GM21717 (cell line): ENCODE results near the gene AGER.
"Not testable (repeated sequence)": the region's sequence is repeated elsewhere in the genome, so short reads cannot be mapped to it uniquely, and the experiment has no call there.

Experiments
- ATAC-seq: cut with Tn5 transposase; IDR thresholded peaks from one replicate; pipeline ENCODE4 v1.9.1; 2021; ENCODE audit warnings: mild to moderate bottlenecking, moderate library complexity; ENCODE audit not compliant: unreplicated experiment

The AGER gene

GRCh38 chr6:32184084-32184640 lies at the start of gene AGER:
AGER (minus strand) TSS chr6:32184253; CDS start chr6:32184222, 31 bp downstream.
- ATAC-seq = no peak

DNA sequence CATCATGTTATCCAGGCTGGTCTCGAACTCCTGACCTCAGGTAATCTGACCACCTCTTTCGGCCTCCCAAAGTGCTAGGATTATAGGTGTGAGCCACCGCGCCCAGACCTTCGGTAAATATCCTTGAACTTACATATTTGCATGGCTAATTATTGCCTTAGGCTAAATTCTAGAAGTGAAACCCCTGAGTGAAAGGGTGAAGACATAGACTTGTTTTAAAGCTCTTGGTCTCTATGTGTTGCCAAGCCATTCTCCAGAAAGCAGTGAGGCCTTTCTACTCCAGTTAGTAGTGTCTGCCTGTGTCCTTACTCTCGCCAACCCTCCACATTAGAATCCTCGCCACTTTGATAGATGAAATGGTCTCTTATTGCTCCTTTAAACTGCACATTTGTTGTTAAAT lies 42.4 kb upstream of the AGER start:
- no peak for ATAC-seq

- ATAC-seq = no peak
Observed at GRCh38 chr6:32224696-32225095, 40.6 kb upstream of the AGER start.

GRCh38 chr6:32223258-32224235 lies 39.5 kb upstream of the AGER start, which contains the start of gene NOTCH4:
NOTCH4 (minus strand) TSS chr6:32224067; CDS start chr6:32223928, 139 bp downstream.
- no peak for ATAC-seq

GRCh38 chr6:32222333-32223230 lies 38.5 kb upstream of the AGER start:
- no peak for ATAC-seq

- ATAC-seq = no peak
Observed at GRCh38 chr6:32220021-32220420, 36.0 kb upstream of the AGER start.

DNA sequence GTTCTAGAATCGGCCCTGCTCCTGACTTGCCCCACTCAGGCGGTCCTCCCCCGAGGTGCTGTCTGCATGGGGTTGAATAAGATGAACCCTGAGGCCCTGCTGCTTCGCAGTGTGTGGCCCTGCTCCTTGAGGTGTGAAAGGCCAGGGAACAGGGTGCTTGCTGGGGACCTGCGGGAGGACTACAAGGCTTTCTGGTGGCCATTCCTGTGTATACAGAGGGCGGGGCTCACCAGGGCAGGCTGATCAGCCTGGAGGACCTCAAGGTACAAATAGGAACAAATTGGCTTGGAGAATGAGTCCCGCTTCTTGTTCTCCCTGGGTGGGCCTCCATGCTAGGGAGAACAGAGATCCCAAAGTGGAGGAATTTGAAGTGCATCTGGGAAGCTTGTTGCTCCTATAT lies 34.1 kb upstream of the AGER start:
- ATAC-seq = no peak

GRCh38 chr6:32216998-32217397 lies 32.9 kb upstream of the AGER start:
- ATAC-seq = no peak

DNA sequence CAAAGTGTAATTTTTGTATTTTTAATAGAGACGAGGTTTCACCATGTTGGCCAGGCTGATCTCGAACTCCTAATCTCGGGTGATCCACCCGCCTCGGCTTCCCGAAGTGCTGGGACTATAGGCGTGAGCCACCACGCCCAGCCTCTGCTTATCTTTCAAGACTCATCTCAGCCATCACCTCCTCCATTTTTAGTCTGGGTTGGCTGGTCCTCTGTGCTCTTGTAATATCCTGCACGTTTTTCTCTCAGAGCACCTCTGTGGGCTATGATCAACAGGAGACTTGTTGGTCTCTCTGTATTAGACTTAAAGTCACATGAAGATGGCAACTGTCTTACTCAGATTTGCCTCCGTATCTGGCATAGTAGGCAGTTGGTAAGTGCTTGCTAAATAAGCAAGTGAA lies 32.2 kb upstream of the AGER start:
- no peak for ATAC-seq

- ATAC-seq = no peak
Observed at GRCh38 chr6:32215617-32216016, 31.6 kb upstream of the AGER start.

DNA sequence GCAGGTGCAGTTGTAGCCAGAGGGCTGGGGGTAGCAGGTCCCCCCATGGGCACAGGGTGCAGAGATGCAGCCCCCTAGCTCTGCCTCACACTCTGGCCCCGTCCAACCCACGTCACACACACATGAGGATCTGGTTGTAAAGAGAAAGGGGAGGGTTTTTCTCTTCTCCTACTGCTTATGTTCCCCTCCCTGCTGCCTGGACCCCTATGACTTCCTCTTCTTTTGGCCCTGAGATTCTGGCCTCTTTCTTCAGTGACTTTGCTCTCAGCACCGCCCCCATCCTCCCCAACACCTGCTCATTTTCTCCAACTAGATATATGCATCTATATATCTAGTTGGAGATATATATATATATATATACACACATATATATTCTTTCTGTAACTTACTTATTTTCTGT lies 30.1 kb upstream of the AGER start:
- ATAC-seq = no peak

GRCh38 chr6:32213649-32214048 lies 29.6 kb upstream of the AGER start:
- no peak for ATAC-seq

- no peak for ATAC-seq
Observed at GRCh38 chr6:32212076-32212760, 28.2 kb upstream of the AGER start.

- not testable (repeated sequence) for ATAC-seq
Observed at GRCh38 chr6:32211432-32211831, 27.4 kb upstream of the AGER start.

DNA sequence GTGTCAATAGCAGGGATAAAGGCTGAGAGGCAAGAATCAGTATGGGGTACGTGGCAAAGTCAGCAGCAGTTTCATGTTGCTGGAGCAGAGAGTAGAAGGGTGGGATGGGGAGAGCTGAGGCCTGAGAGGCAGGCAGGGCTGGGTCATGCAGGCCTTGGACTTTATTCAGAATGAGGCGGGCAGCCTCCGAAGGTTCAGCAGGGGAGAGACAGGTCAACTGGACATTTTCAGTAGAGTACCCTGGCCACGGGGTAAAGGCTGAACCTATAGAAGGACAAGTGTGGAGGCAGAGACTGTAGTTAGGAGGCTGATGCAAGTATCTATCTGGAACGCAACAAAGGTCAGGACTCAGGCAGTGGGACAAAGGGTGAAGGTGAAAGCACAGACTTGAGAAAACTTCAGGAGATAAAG lies 26.1 kb upstream of the AGER start:
- no peak for ATAC-seq

GRCh38 chr6:32208996-32209395 lies 24.9 kb upstream of the AGER start:
- ATAC-seq = no peak

- no peak for ATAC-seq
Observed at GRCh38 chr6:32204268-32204715, 20.2 kb upstream of the AGER start.

- no peak for ATAC-seq
Observed at GRCh38 chr6:32203426-32204267, 19.6 kb upstream of the AGER start.

DNA sequence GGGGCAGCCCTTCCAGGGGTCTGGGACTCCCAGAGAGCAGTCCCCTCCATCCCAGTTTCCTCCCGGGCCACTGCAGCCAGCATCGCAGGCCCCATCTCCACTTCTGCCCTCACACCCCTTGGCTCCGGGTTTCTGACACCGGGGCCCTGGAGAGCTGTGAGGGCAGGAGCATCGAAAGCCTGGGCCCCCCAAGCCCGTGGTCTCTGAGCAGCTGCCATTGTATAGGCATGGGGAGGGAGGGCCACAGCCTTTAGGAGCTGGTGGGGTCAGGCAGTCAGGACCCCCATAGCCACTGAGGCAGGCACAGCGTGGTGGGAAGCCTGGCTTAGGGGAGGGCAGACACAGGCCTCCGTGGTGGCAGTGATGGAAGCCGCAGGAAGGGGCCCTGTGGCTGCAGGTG lies 18.1 kb upstream of the AGER start:
- ATAC-seq = no peak
